Adipocyte (in vitro differentiated cells): ENCODE results near the gene NME3.

Experiments
- DNase-seq: peaks from one replicate; pipeline ENCODE4 v3.0.0-alpha.2; 2015; ENCODE audit warnings: low read depth
- H3K27me3 ChIP-seq: replicated peaks from 2 replicates; pipeline ENCODE4 v1.7.0; 2013; ENCODE audit warnings: mild to moderate bottlenecking, low read length, moderate library complexity; ENCODE audit not compliant: control insufficient read depth, insufficient read depth
- H3K36me3 ChIP-seq: 2 replicates; pipeline ENCODE4 v1.7.0; 2013; ENCODE audit warnings: low read length, mild to moderate bottlenecking, moderate library complexity; ENCODE audit not compliant: control insufficient read depth, insufficient read depth, severe bottlenecking
- H3K4me1 ChIP-seq: 2 replicates; pipeline ENCODE4 v1.7.0; 2013; ENCODE audit warnings: mild to moderate bottlenecking, low read length, moderate library complexity; ENCODE audit not compliant: control insufficient read depth, insufficient read depth
- H3K4me3 ChIP-seq: 2 replicates; pipeline ENCODE4 v1.7.0; 2013; ENCODE audit warnings: mild to moderate bottlenecking, low read length, moderate library complexity
- H3K9ac ChIP-seq: 2 replicates; pipeline ENCODE4 v1.7.0; 2013; ENCODE audit warnings: mild to moderate bottlenecking, low read length, moderate library complexity
- H3K9me3 ChIP-seq: 2 replicates; pipeline ENCODE4 v1.7.0; 2013; ENCODE audit warnings: mild to moderate bottlenecking, low read length, moderate library complexity; ENCODE audit not compliant: control insufficient read depth

The NME3 gene

GRCh38 chr16:1727651-1728624 lies 43.4 kb downstream of the NME3 start:
- no peak for DNase-seq
- Histone ChIP-seq H3K9me3 (no peaks in the 10 kb centered on the region), H3K4me1 (peaks cover 4% of the 10 kb centered on the region), H3K36me3 (peaks cover 42% of the 10 kb centered on the region), H3K4me3 (no peak overlapping the region), H3K27me3 (no peaks in the 10 kb centered on the region), H3K9ac (no peak overlapping the region)

- Histone ChIP-seq H3K9ac (no peak overlapping the region), H3K4me3 (no peak overlapping the region), H3K27me3 (no peaks in the 10 kb centered on the region), H3K4me1 (peaks cover 11% of the 10 kb centered on the region), H3K36me3 (peaks cover 33% of the 10 kb centered on the region), H3K9me3 (no peaks in the 10 kb centered on the region)
- DNase-seq, result no peak
Observed at GRCh38 chr16:1726661-1727502, 44.5 kb downstream of the NME3 start.

GRCh38 chr16:1724491-1724890 lies 46.9 kb downstream of the NME3 start:
- DNase-seq, result no peak
- Histone ChIP-seq H3K9me3 (no peaks in the 10 kb centered on the region), H3K36me3 (peaks cover 30% of the 10 kb centered on the region), H3K4me3 (no peak overlapping the region), H3K9ac (no peak overlapping the region), H3K27me3 (no peaks in the 10 kb centered on the region), H3K4me1 (peaks cover 14% of the 10 kb centered on the region)

GRCh38 chr16:1723450-1724147 lies 47.7 kb downstream of the NME3 start:
- DNase-seq, result peak; percentile 81
- peaks cover 21% of the 10 kb centered on the region for H3K36me3 ChIP-seq
- no peak overlapping the region for H3K4me3 ChIP-seq
- H3K27me3 ChIP-seq, result no peaks in the 10 kb centered on the region
- no peak overlapping the region for H3K9ac ChIP-seq
- H3K4me1 ChIP-seq, result peaks cover 14% of the 10 kb centered on the region
- H3K9me3 ChIP-seq, result no peaks in the 10 kb centered on the region

GRCh38 chr16:1721372-1721771 lies 50.0 kb downstream of the NME3 start:
- Histone ChIP-seq H3K9ac (no peak overlapping the region), H3K27me3 (no peaks in the 10 kb centered on the region), H3K36me3 (peaks cover 6% of the 10 kb centered on the region), H3K9me3 (no peaks in the 10 kb centered on the region), H3K4me3 (no peak overlapping the region), H3K4me1 (peaks cover 14% of the 10 kb centered on the region)
- no peak for DNase-seq
